Heart right ventricle (tissue), 16 donors: ENCODE data around the gene DIS3L2. TPM values are rescaled to one million over a fixed set of nuclear protein-coding genes. Genes with fewer than 3 reads are reported as not detected.

ENCODE experiments used
- ATAC-seq, 8 donors: fragments of 200-7000 bp; cut with Tn5 transposase; one replicate each; pipeline ENCODE4 v1.9.1; 2020; ENCODE audit warnings: mild to moderate bottlenecking in 8 of 8, moderate library complexity in 8 of 8, moderate number of reproducible peaks in 1 of 8
- DNase-seq, 2 donors: peaks; one replicate each; pipeline ENCODE4 v3.0.0-alpha.2; 2020
- H3K27ac ChIP-seq, 10 donors: fragments of 200-600 bp; sonication (generic) in 2 of 10; one replicate each; pipeline versions ENCODE4 v1.5.0 to v1.8.0; 2020 to 2022; ENCODE audit warnings: mild to moderate bottlenecking in 3 of 10
- H3K27me3 ChIP-seq, 7 donors: fragments of 200-600 bp; one replicate each; pipeline ENCODE4 v1.8.0; 2021 to 2022; ENCODE audit warnings: mild to moderate bottlenecking in 2 of 7
- H3K36me3 ChIP-seq, 9 donors: fragments of 200-600 bp; sonication (generic) in 1 of 9; one replicate each; pipeline versions ENCODE4 v1.5.0 to v1.8.0; 2020 to 2022; ENCODE audit warnings: mild to moderate bottlenecking in 2 of 9
- H3K4me1 ChIP-seq, 9 donors: fragments of 200-600 bp; sonication (generic) in 1 of 9; one replicate each; pipeline versions ENCODE4 v1.5.0 to v1.8.0; 2020 to 2022; ENCODE audit warnings: mild to moderate bottlenecking in 4 of 9
- H3K4me3 ChIP-seq, 10 donors: fragments of 200-600 bp; sonication (generic) in 2 of 10; one replicate each; pipeline versions ENCODE4 v1.5.0 to v1.8.0; 2020 to 2022; ENCODE audit warnings: mild to moderate bottlenecking in 7 of 10, moderate library complexity in 2 of 10
- H3K9me3 ChIP-seq, 11 donors: fragments of 200-600 bp in 10 of 11; sonication (generic) in 2 of 11; one replicate each; pipeline versions ENCODE4 v1.5.0 to v1.8.0; 2013 to 2022; ENCODE audit warnings: mild to moderate bottlenecking in 2 of 11, control low read depth in 1 of 11, moderate library complexity in 1 of 11
- CTCF ChIP-seq, 9 donors: fragments of 200-600 bp; sonication (generic) in 2 of 9; IDR thresholded peaks; one replicate each; pipeline versions ENCODE4 v1.5.0 to v1.8.0; 2021 to 2022; ENCODE audit warnings: antibody characterized with exemption in 9 of 9, mild to moderate bottlenecking in 5 of 9, moderate library complexity in 1 of 9
- WGBS, 2 donors: extraction: QIAGEN DNeasy Blood & Tissue Kit; methylation state at CpG; one replicate each; pipeline ENCODE4 v1.1.7; 2013; ENCODE audit warnings: inconsistent platforms in 1 of 2; 5-methylcytosine and 5-hydroxymethylcytosine counted together
- intact Hi-C, 10 donors: fragments of 100-400 bp; cut with DNase I; formaldehyde crosslinking; loops; one replicate each; pipeline versions ENCODE4 v1.11.1 to v1.14.2; 2022
- polyA plus RNA-seq, 2 donors: library from polyadenylated mRNA; stranded (reverse); fragments of 200-250 nt; gene quantifications; one replicate each; pipeline ENCODE4 v1.2.3, GENCODE V29; 2013
- total RNA-seq, 10 donors: library from RNA; stranded (reverse); fragmentation: NEBNext Ultra II Directional in 3 of 10; extraction: Animal tissue kit (Norgen Biotek cat#: 25700) in 3 of 10; gene quantifications; one replicate each; pipeline versions ENCODE4 v1.2.1 to v1.2.4, GENCODE V29; 2021 to 2023
- donor health status: Arrhythmogenic right ventricular cardiomyopathy.
- donor health status: ischemic (EF 13 %, LVEDD 7.1; RV severe dilation, severe dysfunction).
- donor health status: healthy with polysubstance abuse.
- donor health status: DM: no; HTN: yes; CAD: no.
- donor health status: DM: no; HTN: no; CAD: no.
- donor health status: ischemic (EF 25% LVEDD 6.9; RV normal size, moderate dysfunction).
- donor health status: ischemic (EF 25% LVEDD 5.7; RV mildly dilated, moderate dysfunction).
- donor health status: healthy.
- donor health status: DM: yes; HTN: yes; CAD: no.
- donor health status: Ischemic cardiomyopathy.
- donor health status: ischemic (EF 35%, LVEDD 5.7; RV mildly dilated, moderate dysfunction).
- donor health status: nonischemic (EF 11% LVEDD 7.7; RV severe dilation, severe dysfunction).
- donor health status: DM: yes; HTN: yes; CAD: no.
- donor health status: PGD.
- donor health status: ischemic (EF 29% LVEDD 5.4; RV normal size, mild dysfunction).
- donor health status: nonischemic (EF 23%, LVEDD 6.1; RV moderate dilation, normal function).

Gene DIS3L2
- total and polyA plus RNA-seq, 12 donors = 9.5 to 24.5 (median 18.5) TPM

- Histone ChIP-seq H3K4me1 (peaks cover 0 to 5% (median 0%) of the 10 kb centered on the region in 9 donors), H3K27ac (no peak overlapping the region), H3K27me3 (no peaks in the 10 kb centered on the region), H3K4me3 (no peak overlapping the region), H3K9me3 (no peaks in the 10 kb centered on the region), H3K36me3 (peaks cover 0 to 43% (median 6%) of the 10 kb centered on the region in 9 donors)
- no peak for ATAC-seq
- no peak for TF ChIP-seq CTCF (IDR thresholded peaks at IDR 0.05)
- DNase-seq = no peak
- intact Hi-C loops = no loop called here
- 98 to 100% methylated on average over 1 of the region's 1 CpG for WGBS, 2 donors
Observed at GRCh38 chr2:232295971-232296370, 334.5 kb downstream of the DIS3L2 start.

GRCh38 chr2:232296776-232297525 is 335.4 kb downstream of the DIS3L2 start:
- H3K9me3 ChIP-seq = no peaks in the 10 kb centered on the region
- peaks cover 0 to 3% (median 0%) of the 10 kb centered on the region in 9 donors for H3K4me1 ChIP-seq
- no peak overlapping the region for H3K27ac ChIP-seq
- ATAC-seq = no peak
- intact Hi-C loops = no loop called here
- no peaks in the 10 kb centered on the region for H3K27me3 ChIP-seq
- 94 to 97% methylated on average over 3 of the region's 3 CpGs for WGBS, 2 donors
- no peak for TF ChIP-seq CTCF (IDR thresholded peaks at IDR 0.05)
- H3K36me3 ChIP-seq = peaks cover 0 to 42% (median 6%) of the 10 kb centered on the region in 9 donors
- H3K4me3 ChIP-seq = no peak overlapping the region
- DNase-seq = no peak

GRCh38 chr2:232299084-232299483 is 337.6 kb downstream of the DIS3L2 start:
- no peak for TF ChIP-seq CTCF (IDR thresholded peaks at IDR 0.05)
- Histone ChIP-seq H3K27me3 (no peaks in the 10 kb centered on the region), H3K9me3 (peaks cover 0 to 4% (median 0%) of the 10 kb centered on the region in 11 donors), H3K4me1 (no peaks in the 10 kb centered on the region), H3K36me3 (peaks cover 0 to 46% (median 6%) of the 10 kb centered on the region in 9 donors), H3K27ac (no peak overlapping the region), H3K4me3 (no peak overlapping the region)
- WGBS, 2 donors = 91 to 93% methylated on average over 5 of the region's 5 CpGs
- ATAC-seq = no peak
- intact Hi-C loops = no loop called here
- DNase-seq = no peak

- ATAC-seq (no peak), DNase-seq (no peak)
- H3K27me3 ChIP-seq = no peaks in the 10 kb centered on the region
Observed at GRCh38 chr2:232299927-232300674, 338.6 kb downstream of the DIS3L2 start.

More at GRCh38 chr2:232299927-232300674, 338.6 kb downstream of the DIS3L2 start:
- H3K9me3 ChIP-seq = peaks cover 0 to 11% (median 0%) of the 10 kb centered on the region in 11 donors
- intact Hi-C loops = no loop called here
- H3K4me3 ChIP-seq = no peak overlapping the region
- peaks cover 0 to 57% (median 6%) of the 10 kb centered on the region in 9 donors for H3K36me3 ChIP-seq
- 93 to 95% methylated on average over 6 of the region's 6 CpGs for WGBS, 2 donors
- no peaks in the 10 kb centered on the region for H3K4me1 ChIP-seq
- TF ChIP-seq CTCF (IDR thresholded peaks at IDR 0.05) = no peak
- H3K27ac ChIP-seq = no peak overlapping the region
